Thoracic aorta (tissue), 2 donors: ENCODE data around the gene NDUFV2. TPM values are rescaled to one million over a fixed set of nuclear protein-coding genes. Genes with fewer than 3 reads are reported as not detected.

Experiments
- ATAC-seq: fragments of 150-250 bp; one replicate; pipeline ENCODE4 v1.8.0; 2017; ENCODE audit warnings: low read depth; ENCODE audit not compliant: insufficient number of reproducible peaks, low FRiP score
- DNase-seq: peaks from one replicate; pipeline ENCODE4 v3.0.0-alpha.2; 2020; ENCODE audit warnings: low spot score
- H3K27ac ChIP-seq, 2 donors: fragments of 200-600 bp; sonication (generic); 1 replicate in 1 of 2; 2 replicates in 1 of 2; pipeline ENCODE4 v1.5.1; 2016; ENCODE audit warnings: mild to moderate bottlenecking in 2 of 2, moderate library complexity in 2 of 2
- H3K27me3 ChIP-seq: fragments of 200-600 bp; sonication (generic); replicated peaks from 2 replicates; pipeline ENCODE4 v1.6.0; 2016; ENCODE audit warnings: mild to moderate bottlenecking; ENCODE audit not compliant: insufficient read depth
- H3K36me3 ChIP-seq: fragments of 200-600 bp; sonication (generic); one replicate; pipeline ENCODE4 v1.5.1; 2016
- H3K4me1 ChIP-seq, 2 donors: fragments of 200-600 bp; sonication (generic); 1 replicate in 1 of 2; 2 replicates in 1 of 2; pipeline versions ENCODE4 v1.5.1 to v1.6.0; 2016; ENCODE audit warnings: low read depth in 2 of 2, mild to moderate bottlenecking in 1 of 2; ENCODE audit not compliant: control insufficient read depth in 1 of 2
- H3K4me3 ChIP-seq: fragments of 200-600 bp; sonication (generic); 2 replicates; pipeline ENCODE4 v1.5.1; 2016; ENCODE audit warnings: mild to moderate bottlenecking
- H3K9me3 ChIP-seq: fragments of 200-600 bp; sonication (generic); 2 replicates; pipeline ENCODE4 v1.5.1; 2016
- CTCF ChIP-seq: fragments of 200-600 bp; sonication (generic); IDR thresholded peaks from one replicate; pipeline ENCODE4 v1.5.1; 2019; ENCODE audit warnings: antibody characterized with exemption
- total RNA-seq, 2 donors: library from RNA; depleted of rRNA; stranded (reverse); fragments of >200 nt; gene quantifications; one replicate each; pipeline versions ENCODE4 v1.1.0 to v1.2.3, GENCODE V29; 2016

Gene NDUFV2
- total RNA-seq, 2 donors from 2014 or later, result 44.0 to 94.9 TPM

GRCh38 chr18:9100796-9101195 is 1.7 kb upstream of the NDUFV2 start:
- H3K4me3 ChIP-seq, result no peak overlapping the region
- H3K9me3 ChIP-seq, result no peaks in the 10 kb centered on the region
- ATAC-seq, result no peak
- no peaks in the 10 kb centered on the region for H3K36me3 ChIP-seq
- peaks cover 15 to 23% of the 10 kb centered on the region in 2 donors for H3K4me1 ChIP-seq
- no peaks in the 10 kb centered on the region for H3K27me3 ChIP-seq
- H3K27ac ChIP-seq, result peak overlapping the region in 1 of 2 donors; percentile 96
- no peak for DNase-seq
- TF ChIP-seq CTCF, result no peak

DNA sequence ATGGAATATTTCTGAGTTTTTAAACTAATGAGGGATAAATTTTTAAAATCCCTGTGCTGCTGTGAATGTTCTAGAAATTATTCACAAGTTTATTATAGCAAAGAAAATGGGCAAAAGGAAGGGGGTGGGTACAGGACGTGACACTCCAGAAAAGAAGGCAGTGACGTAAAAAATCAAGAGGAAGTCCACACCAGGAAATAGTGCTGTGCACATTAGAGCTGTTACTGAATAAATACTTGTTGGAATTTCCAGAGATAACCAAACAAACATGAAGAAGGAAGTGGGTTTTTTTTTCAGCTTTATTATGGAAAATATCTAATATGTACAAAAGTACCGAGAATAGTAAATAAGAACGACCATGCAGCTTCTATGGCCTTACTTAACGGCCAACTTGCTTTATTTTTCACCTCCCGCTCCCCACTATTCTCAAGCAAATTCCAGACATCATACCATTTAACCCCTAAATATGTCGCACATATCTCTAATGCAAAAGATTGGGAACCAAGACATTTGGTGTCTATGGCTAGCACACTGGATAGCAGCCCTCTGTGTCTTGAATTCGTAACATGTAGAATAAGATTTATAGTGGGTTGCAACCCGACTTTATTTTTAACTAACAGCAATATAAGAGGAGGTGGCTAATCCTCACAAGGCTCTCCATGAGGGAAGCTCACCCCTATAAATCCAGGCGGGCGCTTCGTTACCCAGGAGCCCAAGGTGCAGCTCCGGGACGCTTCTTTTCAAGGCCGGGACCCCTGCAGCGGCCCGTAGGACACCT is 580 bp upstream of the NDUFV2 start:
- peak; percentile 83 for ATAC-seq
- no peak for DNase-seq
- Histone ChIP-seq H3K9me3 (no peaks in the 10 kb centered on the region), H3K27ac (peak overlapping the region; percentile 91 to 96), H3K27me3 (no peaks in the 10 kb centered on the region), H3K36me3 (no peaks in the 10 kb centered on the region), H3K4me3 (peak overlapping the region; percentile 89), H3K4me1 (peaks cover 24 to 34% of the 10 kb centered on the region in 2 donors)
- no peak for TF ChIP-seq CTCF

DNA sequence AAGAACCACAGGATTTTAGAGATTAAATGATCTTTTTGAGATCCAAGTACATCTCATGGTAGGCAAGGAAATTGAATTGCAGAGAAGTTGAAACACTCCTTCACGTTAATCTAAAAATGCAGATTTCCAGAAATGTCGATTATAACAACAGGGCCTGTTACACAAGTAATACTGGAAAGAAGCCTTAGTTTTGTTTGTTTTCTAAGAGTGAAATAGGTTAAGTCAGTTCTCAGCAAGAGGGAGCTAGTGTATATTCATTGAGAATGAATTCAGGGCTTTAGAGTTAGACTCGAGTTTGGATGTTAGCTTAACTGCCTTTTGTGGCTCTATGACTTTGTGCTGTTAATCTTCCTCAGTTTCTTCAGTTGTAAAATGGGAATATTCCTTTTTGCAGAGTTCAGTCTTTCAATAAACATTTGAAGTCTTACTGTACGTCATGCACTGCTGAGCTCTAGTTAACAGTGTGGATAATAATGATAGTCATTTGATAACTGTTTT is 926 bp downstream of the NDUFV2 start:
- H3K4me3 ChIP-seq, result peak overlapping the region; percentile 89
- peak overlapping the region; percentile 91 to 96 for H3K27ac ChIP-seq
- H3K4me1 ChIP-seq, result peaks cover 37 to 49% of the 10 kb centered on the region in 2 donors
- no peak for DNase-seq
- H3K36me3 ChIP-seq, result no peaks in the 10 kb centered on the region
- H3K27me3 ChIP-seq, result no peaks in the 10 kb centered on the region
- no peak for TF ChIP-seq CTCF
- H3K9me3 ChIP-seq, result no peaks in the 10 kb centered on the region
- ATAC-seq, result no peak

DNA sequence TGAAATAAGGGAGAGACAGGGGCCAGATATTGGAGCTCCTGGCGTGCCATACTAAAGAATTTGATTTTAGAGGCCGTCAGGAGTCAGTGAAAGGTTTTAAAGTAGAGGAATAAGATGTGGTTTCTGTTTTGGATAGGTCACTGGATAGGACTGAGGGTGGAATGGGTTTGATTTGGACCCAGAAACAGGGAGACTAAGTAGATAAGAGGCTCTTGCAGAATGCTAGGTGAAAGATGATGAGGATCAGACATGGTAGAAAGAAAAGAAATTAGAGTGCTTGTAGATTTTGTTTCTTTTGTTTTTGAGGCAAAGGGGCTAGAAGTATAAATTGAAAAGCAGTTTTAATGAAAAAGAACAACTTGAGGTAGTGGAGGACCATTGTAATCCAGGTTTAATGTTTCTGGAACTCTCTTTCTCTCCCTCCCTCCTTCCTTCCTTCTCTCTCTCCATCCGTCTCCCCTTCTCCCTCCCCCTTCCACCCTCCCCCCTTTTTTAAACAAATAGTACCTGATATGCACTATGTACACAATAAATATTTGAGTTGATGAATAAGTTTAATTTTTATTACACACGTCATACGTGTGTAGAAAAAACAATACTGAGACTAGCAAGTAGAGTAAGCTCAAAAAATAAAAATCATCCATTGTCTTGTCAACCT is 1.9 kb downstream of the NDUFV2 start:
- Histone ChIP-seq H3K4me3 (peak overlapping the region; percentile 89), H3K4me1 (peaks cover 43 to 59% of the 10 kb centered on the region in 2 donors), H3K27me3 (no peaks in the 10 kb centered on the region), H3K27ac (peak overlapping the region in 1 of 2 donors; percentile 96), H3K9me3 (no peaks in the 10 kb centered on the region), H3K36me3 (no peaks in the 10 kb centered on the region)
- no peak for TF ChIP-seq CTCF
- DNase-seq (no peak), ATAC-seq (no peak)

GRCh38 chr18:9105420-9105819 is 2.9 kb downstream of the NDUFV2 start:
- no peaks in the 10 kb centered on the region for H3K9me3 ChIP-seq
- H3K4me3 ChIP-seq, result peak overlapping the region; percentile 89
- TF ChIP-seq CTCF, result no peak
- H3K36me3 ChIP-seq, result no peaks in the 10 kb centered on the region
- ATAC-seq, result no peak
- H3K27ac ChIP-seq, result peak overlapping the region in 1 of 2 donors; percentile 4
- no peak for DNase-seq
- H3K27me3 ChIP-seq, result no peaks in the 10 kb centered on the region
- H3K4me1 ChIP-seq, result peaks cover 49 to 69% of the 10 kb centered on the region in 2 donors
